Stimulated activated CD4-positive, alpha-beta T cell treated with anti-CD3 and anti-CD28 coated beads, Interleukin-1b, Interleukin-23, amount 100 ng/mL, for 24 hours (primary cell): ENCODE results near the gene KANTR.

Experiments used
- DNase-seq, 4 experiments: peaks; one replicate each; pipeline ENCODE4 v3.0.0-alpha.2; 2020; ENCODE audit warnings: low read depth in 4 of 4, low spot score in 1 of 4

The KANTR gene, protein sequence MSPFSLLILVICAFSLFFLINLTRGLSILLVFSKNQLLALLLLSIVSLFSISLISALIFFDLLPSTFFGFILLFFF

DNA sequence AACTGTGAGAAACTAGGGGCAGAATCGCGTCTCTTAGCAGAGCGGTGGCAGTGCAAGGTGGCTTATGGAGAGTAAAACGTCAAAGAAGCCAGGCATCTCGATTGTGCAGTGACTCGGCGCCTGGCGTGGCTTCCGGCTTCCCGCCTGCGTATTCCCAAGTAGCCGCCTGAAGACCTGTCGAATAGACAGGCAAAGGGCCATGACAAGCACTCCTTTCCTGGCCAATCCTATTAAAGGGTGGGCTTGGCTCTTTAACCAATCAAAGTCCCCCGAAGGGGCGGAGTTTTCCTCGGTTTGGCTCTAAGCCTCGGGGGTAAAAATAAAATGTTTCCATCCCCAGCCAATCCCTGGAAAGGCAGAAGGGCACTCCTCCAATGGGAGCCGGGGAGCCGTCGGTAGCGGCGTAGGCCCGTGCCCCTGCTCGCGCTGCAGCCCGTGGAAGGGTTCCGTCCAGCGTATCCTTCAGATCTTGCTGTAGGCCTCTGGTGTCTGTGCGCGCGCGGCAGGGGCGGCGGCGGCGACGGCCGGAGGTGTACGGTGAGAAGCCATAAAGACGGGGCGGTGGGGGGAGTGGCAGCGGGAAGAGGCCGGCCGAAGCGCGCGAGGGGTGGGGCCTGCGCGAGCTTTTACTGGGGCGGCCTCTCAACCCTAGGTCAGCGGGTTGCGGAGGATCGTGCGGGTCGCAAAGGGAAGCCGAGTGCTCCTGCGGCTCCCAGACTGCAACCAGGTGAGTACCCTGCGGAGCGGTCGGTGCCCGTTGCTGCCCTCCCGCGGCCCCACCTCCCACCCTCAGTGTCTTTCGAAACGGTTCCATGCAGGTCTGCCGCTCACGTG, at the start of gene KANTR:
KANTR (plus strand) TSS at position 395 of the 834 bp plus-strand sequence. CDS start 30,131 bp downstream, outside the sequence.
- peak in 3 of 4 experiments; percentile 40 to 72 (median 56) for DNase-seq

DNA sequence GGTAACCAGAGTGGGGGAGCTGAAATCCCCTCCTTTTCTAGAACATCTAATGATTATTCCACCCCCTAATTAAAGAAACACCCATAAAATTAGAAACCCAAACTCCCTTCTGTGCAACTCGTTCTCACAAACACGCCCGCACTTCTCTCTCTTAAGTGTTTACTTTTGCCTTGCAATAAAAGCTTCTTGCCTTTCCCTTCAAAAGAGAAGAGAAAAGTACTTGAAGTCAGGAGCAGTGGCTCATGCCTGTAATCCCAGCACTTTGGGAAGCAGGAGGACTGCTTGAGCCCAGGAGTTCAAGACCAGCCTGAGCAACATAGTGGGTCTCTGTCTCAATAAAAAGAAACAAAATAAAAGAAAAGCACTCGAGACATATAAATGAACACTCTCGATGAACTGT, 48.9 kb upstream of the KANTR start:
- DNase-seq: no peak

DNA sequence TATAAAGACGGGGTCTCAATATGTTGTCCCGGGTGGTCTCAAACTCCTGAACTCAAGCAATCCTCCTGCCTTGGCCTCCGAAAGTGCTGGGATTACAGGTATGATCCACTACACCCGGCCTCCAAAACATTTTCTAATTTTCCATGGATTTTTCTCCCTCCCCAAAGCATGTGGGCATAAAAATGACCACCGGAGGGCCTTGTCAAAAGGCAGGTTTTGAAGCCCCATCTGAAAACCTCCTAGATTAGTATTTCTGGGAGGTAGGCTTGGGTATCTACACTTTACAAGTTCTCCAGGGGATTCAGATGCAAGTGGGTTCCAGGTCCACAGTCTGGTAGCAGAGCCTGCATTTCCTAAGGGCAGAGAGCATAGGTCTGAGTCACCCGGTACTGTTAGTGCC, 46.7 kb upstream of the KANTR start:
- DNase-seq: no peak

DNA sequence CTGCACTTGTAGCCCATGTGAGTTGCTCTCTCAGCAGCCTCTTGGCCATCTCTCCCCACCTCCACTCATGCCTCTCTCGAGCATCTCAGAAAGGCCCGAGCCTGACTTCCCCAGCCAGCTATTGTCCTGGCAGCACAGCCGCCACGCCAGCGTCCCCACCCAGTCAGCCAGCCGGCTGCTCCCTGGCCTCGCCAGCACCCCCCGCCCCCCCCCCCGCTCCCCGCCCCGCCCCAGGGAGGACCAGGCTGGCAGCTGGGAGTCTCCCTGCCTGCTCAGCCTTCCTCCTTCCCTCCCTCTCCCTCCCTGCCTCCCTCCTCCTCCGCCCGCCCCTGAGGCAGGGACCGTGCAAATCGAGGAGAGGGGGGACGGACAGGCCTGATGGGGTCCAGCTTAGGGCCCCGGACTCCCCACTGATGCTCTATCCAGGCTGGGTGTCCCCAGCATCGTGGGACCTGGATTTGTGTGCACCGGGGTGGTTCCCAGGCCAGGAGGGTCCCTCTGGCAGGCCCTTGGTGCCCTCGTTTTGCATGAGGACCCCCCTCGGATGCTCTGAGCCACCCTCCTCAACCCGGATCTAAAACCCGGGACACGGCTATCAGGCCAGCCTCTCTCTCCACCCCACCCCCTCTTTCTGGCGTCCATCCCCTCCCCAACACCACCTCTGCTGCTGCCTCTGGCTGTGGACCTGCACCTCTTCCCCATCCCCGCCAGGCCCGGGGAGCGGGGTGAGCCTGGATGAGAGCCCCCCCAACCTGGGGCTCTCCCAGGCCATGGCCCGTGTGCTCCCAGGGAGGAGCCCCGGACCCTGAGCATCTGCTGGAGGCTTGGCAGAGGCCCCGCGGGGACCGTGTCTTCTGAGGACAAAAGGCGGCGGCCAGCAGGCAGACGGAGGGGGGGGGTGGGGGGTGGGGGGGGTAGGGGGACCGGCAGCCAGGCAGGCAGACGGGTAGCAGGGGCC, 45.5 kb upstream of the KANTR start, which contains the start of gene GPR173:
GPR173 (plus strand) TSS at position 621 of the 958 bp plus-strand sequence. CDS start 27,833 bp downstream, outside the sequence.
- no peak for DNase-seq

DNA sequence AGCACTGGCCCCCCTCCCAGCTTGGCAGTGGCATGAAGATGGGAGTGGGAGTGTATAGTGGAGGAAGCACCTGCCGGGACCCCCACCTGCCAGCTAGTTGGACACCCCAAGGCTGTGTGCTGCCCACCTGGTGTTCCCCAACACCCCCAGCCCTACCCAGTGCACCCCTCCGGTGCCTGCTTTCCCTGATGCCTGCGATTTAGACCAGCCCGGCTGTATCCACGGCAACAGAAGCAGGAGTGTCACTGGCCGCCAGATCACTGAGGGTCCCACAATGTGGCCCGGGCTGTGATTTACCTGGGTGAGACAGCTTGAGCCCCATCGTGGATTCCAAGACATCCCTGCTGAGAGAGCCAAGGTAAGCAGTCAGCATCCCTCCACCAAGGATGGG, 44.8 kb upstream of the KANTR start:
- no peak for DNase-seq

DNA sequence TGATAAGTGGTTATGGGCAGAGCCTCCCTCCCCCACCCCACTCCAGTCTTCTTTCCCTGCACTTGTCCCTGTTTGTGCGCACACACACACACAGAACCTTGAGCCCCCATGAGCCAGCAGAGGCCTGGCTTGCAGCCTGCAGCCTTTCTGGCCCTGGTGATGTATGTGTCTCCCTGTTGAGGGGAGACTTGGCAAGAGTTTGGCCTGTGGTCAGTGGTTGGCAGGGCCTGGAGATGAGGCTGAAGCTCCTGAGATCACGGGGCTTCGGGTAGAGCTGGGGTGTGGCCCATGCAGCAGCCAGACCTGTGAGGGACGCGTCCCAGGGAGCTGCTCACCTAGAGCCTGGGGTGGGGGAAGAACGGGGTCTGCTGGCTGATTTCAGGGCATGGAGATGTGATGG, 43.1 kb upstream of the KANTR start:
- DNase-seq: no peak

DNA sequence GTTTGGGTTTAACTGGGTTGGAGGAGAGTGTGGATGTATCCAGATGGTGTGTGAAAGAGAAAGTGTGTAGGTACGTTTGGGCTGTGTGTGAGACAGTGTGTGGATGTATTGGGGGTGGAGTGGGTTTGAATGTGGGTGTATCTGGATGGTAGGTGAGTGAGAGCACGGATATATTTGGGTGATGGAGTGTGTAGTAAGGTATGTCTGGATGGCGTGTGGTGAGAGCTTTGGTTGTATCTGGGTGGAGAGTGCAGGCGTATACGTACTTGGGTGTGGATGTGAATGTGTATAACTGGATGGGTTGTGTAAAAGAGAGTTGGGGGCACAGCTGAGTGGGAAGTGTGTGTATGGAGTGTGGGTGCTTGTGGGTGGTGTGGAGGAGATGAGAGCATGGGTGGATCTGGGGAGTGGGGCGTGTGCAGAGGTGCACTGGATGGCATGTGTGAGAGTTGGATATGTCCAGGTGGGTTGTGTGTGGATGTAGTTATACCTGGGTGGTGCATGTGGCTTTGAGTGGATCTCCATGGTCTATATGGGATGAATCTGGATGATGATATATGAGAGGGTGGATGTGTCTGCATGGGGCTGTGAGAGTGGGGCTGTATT, 38.6 kb upstream of the KANTR start:
- no peak for DNase-seq

DNA sequence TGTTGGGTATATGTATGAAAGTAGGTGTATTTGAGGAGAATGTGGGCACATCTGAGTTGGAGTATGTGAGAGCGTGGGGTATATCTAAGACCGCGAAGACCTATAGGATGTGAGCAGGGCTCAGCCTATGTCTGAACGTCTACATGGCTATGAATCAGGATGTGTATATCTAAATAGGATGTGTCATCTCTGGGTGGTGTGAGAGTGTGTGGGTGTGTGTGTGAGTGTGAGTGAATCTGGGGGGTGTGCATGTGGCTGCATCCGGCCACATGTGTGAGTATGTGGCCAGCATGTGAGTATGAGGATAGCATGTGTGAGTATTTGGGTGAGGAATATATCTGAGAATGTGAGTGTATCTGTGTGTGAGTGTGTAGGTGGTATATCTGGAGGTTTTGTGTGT, 37.6 kb upstream of the KANTR start:
- no peak for DNase-seq

DNA sequence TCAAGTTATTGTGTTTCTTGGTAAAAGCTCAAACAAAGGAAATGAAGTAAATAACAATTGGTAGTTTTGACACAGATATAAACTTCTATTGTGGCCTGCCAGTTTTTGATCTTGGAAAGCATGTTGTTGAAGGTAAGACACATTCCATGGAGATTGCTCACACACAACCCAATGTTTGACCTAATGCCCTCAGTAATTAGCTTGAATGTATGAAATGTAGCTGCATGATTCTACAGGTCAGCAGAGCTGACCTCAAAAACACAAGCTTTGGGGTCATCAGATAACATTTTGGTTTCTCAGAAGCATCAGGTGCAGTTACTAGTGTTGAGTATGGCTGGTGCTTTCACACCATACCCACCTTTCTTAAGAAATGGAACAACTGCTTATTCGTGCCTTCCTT, 28.8 kb upstream of the KANTR start:
- no peak for DNase-seq

DNA sequence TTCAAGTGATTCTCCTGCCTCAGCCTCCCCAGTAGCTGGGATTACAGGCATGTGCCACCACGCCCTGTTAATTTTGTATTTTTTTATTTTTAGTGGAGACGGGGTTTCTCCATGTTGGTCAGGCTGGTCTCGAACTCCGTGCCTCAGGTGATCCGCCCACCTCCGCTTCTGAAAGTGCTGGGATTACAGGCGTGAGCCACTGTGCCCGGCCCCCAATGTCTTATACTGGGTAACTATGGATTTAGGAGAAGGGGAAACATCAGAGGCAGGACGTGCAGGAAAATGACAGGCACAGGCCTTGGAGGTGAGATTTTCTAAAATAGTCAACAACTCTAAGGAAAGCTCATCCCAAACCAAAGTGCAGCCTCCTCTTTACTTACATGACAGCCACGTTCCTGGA, 22.9 kb upstream of the KANTR start:
- DNase-seq: no peak

DNA sequence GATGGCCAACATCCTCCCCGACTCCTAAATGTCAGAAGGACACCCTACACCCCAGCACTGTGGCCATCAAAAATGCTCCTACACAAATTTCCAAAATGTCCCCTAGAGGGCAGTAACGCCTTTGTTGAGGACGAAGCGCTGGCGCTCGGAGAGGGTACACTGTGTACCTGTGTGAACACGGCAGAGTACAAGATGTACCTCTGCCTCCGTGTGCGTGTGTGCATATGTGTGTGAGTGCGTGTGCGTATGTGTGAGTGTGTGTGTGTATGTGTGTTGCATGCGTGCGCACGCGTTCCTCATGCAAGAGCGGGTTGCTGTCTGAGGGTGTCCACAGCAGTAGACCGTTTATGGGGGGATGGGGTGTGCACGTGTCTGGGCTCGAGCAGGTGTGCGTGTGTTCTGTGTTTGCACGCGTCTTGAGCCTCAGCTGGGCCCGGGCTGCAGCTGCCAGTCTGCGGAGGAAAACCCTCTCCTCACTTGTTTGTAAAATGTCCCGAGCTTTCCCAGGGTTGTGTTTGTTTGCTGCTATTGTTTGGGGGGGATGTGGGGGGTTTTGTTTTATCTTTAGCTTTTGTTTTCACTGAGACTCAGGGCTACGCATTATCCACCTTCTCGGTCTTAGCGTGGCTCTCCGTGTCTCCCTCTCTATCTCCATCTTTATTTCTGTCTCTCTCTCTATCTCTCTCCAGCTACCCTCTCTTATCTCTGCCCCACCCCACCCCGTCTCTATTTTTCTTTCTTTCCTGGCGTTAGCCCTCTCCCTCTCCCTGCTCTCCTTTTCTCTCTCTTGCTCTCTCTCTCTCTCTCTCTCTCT, 22.1 kb upstream of the KANTR start:
- DNase-seq: peak in 3 of 4 experiments; percentile 26 to 37 (median 32)

DNA sequence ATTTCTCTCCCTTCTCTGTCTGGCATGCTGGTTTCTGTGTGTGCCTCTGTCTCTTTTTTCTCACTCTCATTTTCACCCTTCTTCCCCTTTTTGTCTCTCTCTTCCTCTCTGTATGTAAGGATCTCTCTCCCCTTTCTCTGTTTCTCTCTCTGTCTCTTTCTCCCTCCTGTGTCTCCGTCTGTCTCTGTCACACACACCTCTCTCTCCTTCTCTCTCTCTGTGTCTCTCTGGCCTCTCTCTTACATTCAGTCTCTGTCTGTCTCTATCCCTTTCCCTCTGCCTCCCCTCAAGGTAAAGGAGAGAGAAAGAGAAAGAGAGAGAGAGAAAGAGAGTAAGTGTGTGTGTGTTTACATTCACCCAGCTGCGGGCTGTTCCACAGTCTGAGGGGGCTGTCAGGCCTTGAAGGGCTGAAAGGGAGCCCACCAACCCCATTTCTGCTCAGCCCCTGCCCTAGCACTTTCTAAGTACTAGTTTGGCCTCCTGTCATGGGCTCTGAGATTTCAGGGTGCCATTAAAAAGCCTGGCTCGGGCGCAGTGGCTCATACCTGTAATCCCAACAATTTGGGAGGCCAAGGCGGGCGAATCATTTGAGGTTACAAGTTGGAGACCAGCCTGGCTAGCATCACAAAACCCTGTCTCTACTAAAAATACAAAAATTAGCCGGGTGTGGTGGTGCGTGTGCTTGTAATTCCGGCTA, 21.4 kb upstream of the KANTR start:
- DNase-seq: no peak

DNA sequence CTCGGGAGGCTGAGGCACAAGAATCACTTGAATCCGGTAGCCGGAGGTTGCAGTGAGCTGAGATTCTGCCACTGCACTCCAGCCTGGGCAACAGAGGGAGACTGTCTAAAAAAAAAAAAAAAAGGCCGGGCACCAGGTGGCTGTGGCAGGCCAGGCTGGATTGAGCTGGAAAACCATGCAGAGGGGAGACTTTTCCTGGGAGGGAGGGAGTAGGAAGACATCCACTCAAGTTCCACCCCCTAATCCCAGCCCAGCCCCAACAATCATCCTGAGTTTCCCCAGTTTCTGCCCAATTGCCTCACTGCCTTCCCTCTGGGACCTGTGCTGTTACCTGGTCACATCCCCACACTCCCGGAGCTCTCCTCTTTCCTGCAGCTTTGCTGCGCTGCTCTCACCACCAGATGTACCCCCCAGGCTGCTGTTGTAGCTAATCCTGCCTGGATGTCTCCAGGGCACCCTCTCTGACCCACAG, 20.8 kb upstream of the KANTR start:
- DNase-seq: no peak

DNA sequence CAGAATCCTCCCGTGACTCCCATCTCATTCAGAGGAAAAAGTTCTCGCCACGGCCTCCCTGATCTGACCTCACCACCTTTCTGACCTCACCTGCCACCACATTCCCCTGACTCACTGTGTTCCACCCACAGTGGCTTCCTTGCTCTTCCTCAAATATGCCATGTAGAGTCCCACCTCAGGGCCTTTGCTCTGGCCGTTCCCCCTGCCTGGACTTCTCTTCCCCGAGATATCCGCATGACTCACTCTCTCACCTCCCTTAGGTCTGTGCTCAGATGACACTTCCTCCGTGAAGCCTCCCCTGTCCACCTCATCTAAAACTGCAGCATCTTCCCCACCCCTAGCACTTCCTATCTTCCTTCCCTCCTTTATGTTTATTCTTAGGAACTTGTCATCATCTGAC, 18.9 kb upstream of the KANTR start:
- no peak for DNase-seq

DNA sequence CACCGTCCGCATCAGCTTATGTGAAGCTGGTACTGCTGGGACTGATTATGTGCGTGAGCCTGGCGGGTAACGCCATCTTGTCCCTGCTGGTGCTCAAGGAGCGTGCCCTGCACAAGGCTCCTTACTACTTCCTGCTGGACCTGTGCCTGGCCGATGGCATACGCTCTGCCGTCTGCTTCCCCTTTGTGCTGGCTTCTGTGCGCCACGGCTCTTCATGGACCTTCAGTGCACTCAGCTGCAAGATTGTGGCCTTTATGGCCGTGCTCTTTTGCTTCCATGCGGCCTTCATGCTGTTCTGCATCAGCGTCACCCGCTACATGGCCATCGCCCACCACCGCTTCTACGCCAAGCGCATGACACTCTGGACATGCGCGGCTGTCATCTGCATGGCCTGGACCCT, 17.3 kb upstream of the KANTR start:
- no peak for DNase-seq

DNA sequence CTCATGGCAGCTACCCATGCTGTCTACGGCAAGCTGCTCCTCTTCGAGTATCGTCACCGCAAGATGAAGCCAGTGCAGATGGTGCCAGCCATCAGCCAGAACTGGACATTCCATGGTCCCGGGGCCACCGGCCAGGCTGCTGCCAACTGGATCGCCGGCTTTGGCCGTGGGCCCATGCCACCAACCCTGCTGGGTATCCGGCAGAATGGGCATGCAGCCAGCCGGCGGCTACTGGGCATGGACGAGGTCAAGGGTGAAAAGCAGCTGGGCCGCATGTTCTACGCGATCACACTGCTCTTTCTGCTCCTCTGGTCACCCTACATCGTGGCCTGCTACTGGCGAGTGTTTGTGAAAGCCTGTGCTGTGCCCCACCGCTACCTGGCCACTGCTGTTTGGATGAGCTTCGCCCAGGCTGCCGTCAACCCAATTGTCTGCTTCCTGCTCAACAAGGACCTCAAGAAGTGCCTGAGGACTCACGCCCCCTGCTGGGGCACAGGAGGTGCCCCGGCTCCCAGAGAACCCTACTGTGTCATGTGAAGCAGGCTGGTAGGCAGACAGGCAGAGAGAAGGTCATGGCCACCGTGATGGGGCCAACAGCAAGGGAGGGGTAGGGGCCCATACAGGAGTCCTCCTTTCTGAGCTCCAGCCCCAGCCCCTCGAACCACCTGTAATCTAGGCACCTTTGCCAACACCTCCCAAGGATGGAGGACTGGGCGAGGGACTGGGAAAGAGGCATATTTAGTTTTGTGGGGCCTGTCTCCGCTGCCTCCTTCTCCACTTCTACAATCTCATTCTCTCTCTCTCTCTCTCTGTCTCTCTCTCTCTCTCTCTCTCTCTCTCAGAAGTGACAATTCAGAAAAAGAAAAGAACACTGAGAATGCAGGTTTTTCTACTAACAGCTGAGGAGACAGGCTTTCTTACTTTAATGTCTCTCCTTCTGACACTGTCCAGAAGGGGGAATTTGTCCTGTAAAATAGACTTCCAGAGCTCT, 16.4 kb upstream of the KANTR start:
- DNase-seq: no peak

DNA sequence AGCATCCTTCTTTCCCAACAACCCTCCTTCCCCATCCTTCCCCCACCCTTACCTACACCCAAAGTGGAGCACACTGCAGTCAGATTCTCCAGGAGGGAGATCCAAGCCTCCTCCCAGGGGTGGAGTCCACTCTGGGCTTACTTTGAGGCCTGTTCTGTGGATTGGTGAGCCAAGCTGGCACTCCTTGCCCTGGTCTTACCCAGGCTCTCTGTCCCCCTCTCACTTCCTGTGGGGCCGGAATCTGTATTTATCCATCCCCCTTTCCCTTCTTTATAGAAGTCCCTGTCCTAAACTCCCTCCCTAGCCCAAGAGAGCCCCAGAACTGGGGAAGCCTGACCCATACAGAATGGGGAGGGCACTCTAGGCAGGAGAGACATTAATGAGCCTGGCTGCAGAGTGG, 15.0 kb upstream of the KANTR start:
- no peak for DNase-seq
